Suprapubic skin (tissue), 4 donors: Measurements from ENCODE around the gene MRFAP1L1.

Experiments used
- CTCF ChIP-seq, 2 donors: fragments of 200-600 bp in 1 of 2; fragments of 450-650 bp in 1 of 2; sonication (generic) in 1 of 2; IDR thresholded peaks; one replicate each; pipeline ENCODE4 v1.5.1; 2016 to 2019; ENCODE audit warnings: antibody characterized with exemption in 2 of 2, mild to moderate bottlenecking in 1 of 2, moderate library complexity in 1 of 2
- EP300 ChIP-seq: sonication (generic); formaldehyde crosslinking; IDR thresholded peaks from one replicate; pipeline ENCODE4 v1.6.1; 2017; ENCODE audit warnings: antibody characterized with exemption
- POLR2A ChIP-seq, 2 donors: fragments of 450-650 bp; IDR thresholded peaks; one replicate each; pipeline ENCODE4 v1.6.1; 2017; ENCODE audit warnings: antibody characterized with exemption in 2 of 2, mild to moderate bottlenecking in 2 of 2, moderate library complexity in 2 of 2
- POLR2AphosphoS5 ChIP-seq, 3 donors: sonication (generic); formaldehyde crosslinking; IDR thresholded peaks; one replicate each; pipeline ENCODE4 v1.6.1; 2017; ENCODE audit warnings: antibody characterized with exemption in 3 of 3

- no peak for TF ChIP-seq CTCF (IDR thresholded peaks at IDR 0.05)
- TF ChIP-seq POLR2A (IDR thresholded peaks at IDR 0.05) = no peak
- no peak for TF ChIP-seq POLR2AphosphoS5 (IDR thresholded peaks at IDR 0.05)
- TF ChIP-seq EP300 = no peak
Measured at GRCh38 chr4:6752486-6752829, 42.8 kb upstream of the MRFAP1L1 start.
